ENCODE results near the gene TNPO3.
"Not testable (repeated sequence)": the region's sequence is repeated elsewhere in the genome, so short reads cannot be mapped to it uniquely, and the experiment has no call there.

The TNPO3 gene

GRCh38 chr7:128920913-128921582, 133.9 kb downstream of the TNPO3 start:
- H3K4me3 Mint-ChIP-seq = no peak overlapping the region
- no peaks in the 10 kb centered on the region for H3K9me3 Mint-ChIP-seq
- no peak for ATAC-seq

GRCh38 chr7:128919881-128920799, 134.8 kb downstream of the TNPO3 start:
- no peak overlapping the region for H3K4me3 Mint-ChIP-seq
- peaks cover 6% of the 10 kb centered on the region for H3K4me1 Mint-ChIP-seq
- H3K36me3 Mint-ChIP-seq = no peaks in the 10 kb centered on the region
- H3K27ac Mint-ChIP-seq = no peak overlapping the region
- DNase-seq (ENCODE audit: low spot score in 2 of 2) (no peak), ATAC-seq (no peak)
- H3K9me3 Mint-ChIP-seq = no peaks in the 10 kb centered on the region

More at GRCh38 chr7:128920913-128921582, 133.9 kb downstream of the TNPO3 start:
- Mint-ChIP-seq H3K36me3 (no peaks in the 10 kb centered on the region), H3K4me1 (no peaks in the 10 kb centered on the region), H3K27ac (no peak overlapping the region)
- DNase-seq (ENCODE audit: low spot score in 2 of 2) = no peak

DNA sequence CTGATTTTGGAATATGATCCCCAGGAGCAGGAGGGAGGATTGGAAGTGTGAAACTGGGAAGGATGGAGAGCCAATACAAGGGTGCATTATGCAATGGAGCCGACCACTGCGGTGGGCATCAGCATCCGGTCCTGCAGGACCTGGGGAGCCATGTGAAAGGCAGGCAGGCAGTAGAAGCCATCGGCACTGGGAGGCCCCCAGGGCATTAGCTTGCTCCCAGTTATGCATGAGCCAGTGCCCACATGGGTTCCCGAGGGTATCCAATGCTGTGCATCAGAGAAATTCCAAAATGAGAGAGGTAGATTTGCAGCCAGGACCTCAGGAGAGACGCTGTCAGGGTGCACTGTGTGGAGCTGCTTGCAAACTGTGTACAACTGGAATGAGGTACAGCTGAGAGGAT, 135.7 kb downstream of the TNPO3 start:
- H3K4me3 Mint-ChIP-seq = no peak overlapping the region
- no peak for ATAC-seq
- no peaks in the 10 kb centered on the region for H3K36me3 Mint-ChIP-seq
- DNase-seq (ENCODE audit: low spot score in 2 of 2) = no peak
- no peaks in the 10 kb centered on the region for H3K9me3 Mint-ChIP-seq
- peaks cover 10% of the 10 kb centered on the region for H3K4me1 Mint-ChIP-seq
- H3K27ac Mint-ChIP-seq = no peak overlapping the region

- DNase-seq (ENCODE audit: low spot score in 2 of 2) (no peak), ATAC-seq (no peak)
- no peak overlapping the region for H3K4me3 Mint-ChIP-seq
- H3K27ac Mint-ChIP-seq = no peak overlapping the region
- H3K9me3 Mint-ChIP-seq = no peaks in the 10 kb centered on the region
- peaks cover 14% of the 10 kb centered on the region for H3K4me1 Mint-ChIP-seq
- no peaks in the 10 kb centered on the region for H3K36me3 Mint-ChIP-seq
These were observed 136.8 kb downstream of the TNPO3 start for GRCh38 chr7:128918016-128918665.

- Mint-ChIP-seq H3K36me3 (no peaks in the 10 kb centered on the region), H3K9me3 (no peaks in the 10 kb centered on the region), H3K4me1 (peaks cover 14% of the 10 kb centered on the region), H3K27ac (no peak overlapping the region), H3K4me3 (no peak overlapping the region)
- DNase-seq (ENCODE audit: low spot score in 2 of 2) = no peak
- ATAC-seq = no peak
These were observed 137.8 kb downstream of the TNPO3 start for GRCh38 chr7:128917122-128917521.

GRCh38 chr7:128916643-128916915, 138.3 kb downstream of the TNPO3 start:
- H3K4me3 Mint-ChIP-seq = no peak overlapping the region
- no peaks in the 10 kb centered on the region for H3K9me3 Mint-ChIP-seq
- no peak for ATAC-seq

GRCh38 chr7:128915841-128916642, 138.9 kb downstream of the TNPO3 start:
- no peaks in the 10 kb centered on the region for H3K36me3 Mint-ChIP-seq
- peak overlapping the region; percentile 71 for H3K4me3 Mint-ChIP-seq
- no peak overlapping the region for H3K27ac Mint-ChIP-seq
- no peak for DNase-seq (ENCODE audit: low spot score in 2 of 2)
- peaks cover 14% of the 10 kb centered on the region for H3K4me1 Mint-ChIP-seq
- no peaks in the 10 kb centered on the region for H3K9me3 Mint-ChIP-seq
- ATAC-seq = no peak

More at GRCh38 chr7:128916643-128916915, 138.3 kb downstream of the TNPO3 start:
- no peaks in the 10 kb centered on the region for H3K36me3 Mint-ChIP-seq
- H3K27ac Mint-ChIP-seq = no peak overlapping the region
- H3K4me1 Mint-ChIP-seq = peaks cover 14% of the 10 kb centered on the region
- DNase-seq (ENCODE audit: low spot score in 2 of 2) = no peak

- Mint-ChIP-seq H3K4me3 (peak overlapping the region; percentile 71), H3K9me3 (no peaks in the 10 kb centered on the region), H3K4me1 (peaks cover 14% of the 10 kb centered on the region), H3K36me3 (no peaks in the 10 kb centered on the region), H3K27ac (no peak overlapping the region)
- ATAC-seq (no peak), DNase-seq (ENCODE audit: low spot score in 2 of 2) (no peak)
These were observed 139.6 kb downstream of the TNPO3 start for GRCh38 chr7:128915271-128915819.

- H3K4me3 Mint-ChIP-seq = peak overlapping the region; percentile 31
- no peak overlapping the region for H3K27ac Mint-ChIP-seq
These were observed 140.3 kb downstream of the TNPO3 start for GRCh38 chr7:128914566-128915151.

GRCh38 chr7:128913870-128914565, 140.9 kb downstream of the TNPO3 start:
- Mint-ChIP-seq H3K9me3 (no peaks in the 10 kb centered on the region), H3K4me3 (peak overlapping the region; percentile 31), H3K4me1 (peaks cover 22% of the 10 kb centered on the region), H3K36me3 (no peaks in the 10 kb centered on the region), H3K27ac (no peak overlapping the region)
- ATAC-seq (no peak), DNase-seq (ENCODE audit: low spot score in 2 of 2) (no peak)

More at GRCh38 chr7:128914566-128915151, 140.3 kb downstream of the TNPO3 start:
- DNase-seq (ENCODE audit: low spot score in 2 of 2) (no peak), ATAC-seq (peak; percentile 20)
- no peaks in the 10 kb centered on the region for H3K36me3 Mint-ChIP-seq
- H3K9me3 Mint-ChIP-seq = no peaks in the 10 kb centered on the region
- H3K4me1 Mint-ChIP-seq = peaks cover 19% of the 10 kb centered on the region

GRCh38 chr7:128912709-128913495, 142.0 kb downstream of the TNPO3 start:
- H3K4me3 Mint-ChIP-seq; H3K27ac Mint-ChIP-seq; H3K36me3 Mint-ChIP-seq; DNase-seq (ENCODE audit: low spot score in 2 of 2); H3K9me3 Mint-ChIP-seq; ATAC-seq: not testable (repeated sequence)
- peaks cover 22% of the 10 kb centered on the region for H3K4me1 Mint-ChIP-seq

GRCh38 chr7:128912281-128912680, 142.6 kb downstream of the TNPO3 start:
- Mint-ChIP-seq H3K4me1 (peaks cover 22% of the 10 kb centered on the region), H3K36me3 (no peaks in the 10 kb centered on the region), H3K9me3 (no peaks in the 10 kb centered on the region), H3K4me3 (no peak overlapping the region), H3K27ac (no peak overlapping the region)
- no peak for DNase-seq (ENCODE audit: low spot score in 2 of 2)
- ATAC-seq = no peak

GRCh38 chr7:128911423-128912031, 143.4 kb downstream of the TNPO3 start:
- H3K36me3 Mint-ChIP-seq = no peaks in the 10 kb centered on the region
- no peak overlapping the region for H3K4me3 Mint-ChIP-seq
- no peak overlapping the region for H3K27ac Mint-ChIP-seq
- peaks cover 22% of the 10 kb centered on the region for H3K4me1 Mint-ChIP-seq
- DNase-seq (ENCODE audit: low spot score in 2 of 2) (no peak), ATAC-seq (peak; percentile 3)
- H3K9me3 Mint-ChIP-seq = no peaks in the 10 kb centered on the region
